DMS 273 treated with DMSO at 0.1 percent for 48 hours (cell line): Measurements from ENCODE around the gene KRT6A.
"Not testable (repeated sequence)": the region's sequence is repeated elsewhere in the genome, so short reads cannot be mapped to it uniquely, and the experiment has no call there.

Experiments
- DNase-seq: peaks from one replicate; lab custom pipeline; 2025; lab: John Stamatoyannopoulos, UW

Gene KRT6A

DNA sequence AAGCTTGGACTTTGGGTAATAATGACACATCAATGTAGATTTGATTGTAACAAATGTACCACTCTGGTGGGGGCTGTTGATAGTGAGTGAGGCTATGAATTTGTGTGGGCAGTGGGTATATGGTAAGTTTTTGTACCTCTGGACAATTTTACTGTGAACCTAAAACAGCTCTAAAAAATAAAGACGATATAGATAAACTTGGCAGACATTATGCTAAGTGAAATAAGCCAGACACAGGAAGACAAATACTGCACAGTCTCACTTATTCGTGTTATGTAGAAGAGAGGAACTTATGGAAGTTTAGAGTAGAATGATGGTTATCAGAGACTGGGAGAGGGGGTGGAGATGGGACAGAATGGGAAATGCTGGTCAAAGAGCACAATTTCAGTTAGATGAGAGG lies 28.2 kb downstream of the KRT6A start:
- no peak for DNase-seq

DNA sequence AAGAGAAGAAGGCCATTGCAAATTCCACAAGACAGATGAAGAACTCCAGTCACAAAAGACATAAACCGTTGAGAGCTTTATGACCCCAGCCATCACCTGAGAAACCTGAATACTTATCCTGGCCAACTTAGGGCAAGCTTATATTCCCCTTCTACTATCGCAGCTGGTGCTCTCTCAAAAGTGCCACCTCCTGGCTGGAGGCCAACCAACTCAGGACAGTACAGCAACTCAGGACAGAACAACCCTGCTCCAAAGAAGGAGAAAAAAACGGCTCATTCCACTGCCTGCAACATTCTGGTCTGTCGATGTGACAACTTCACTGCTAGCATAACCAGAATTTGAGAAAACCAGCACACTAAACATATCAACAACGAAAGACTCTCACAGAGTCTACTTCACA lies 31.4 kb downstream of the KRT6A start:
- DNase-seq: no peak

DNA sequence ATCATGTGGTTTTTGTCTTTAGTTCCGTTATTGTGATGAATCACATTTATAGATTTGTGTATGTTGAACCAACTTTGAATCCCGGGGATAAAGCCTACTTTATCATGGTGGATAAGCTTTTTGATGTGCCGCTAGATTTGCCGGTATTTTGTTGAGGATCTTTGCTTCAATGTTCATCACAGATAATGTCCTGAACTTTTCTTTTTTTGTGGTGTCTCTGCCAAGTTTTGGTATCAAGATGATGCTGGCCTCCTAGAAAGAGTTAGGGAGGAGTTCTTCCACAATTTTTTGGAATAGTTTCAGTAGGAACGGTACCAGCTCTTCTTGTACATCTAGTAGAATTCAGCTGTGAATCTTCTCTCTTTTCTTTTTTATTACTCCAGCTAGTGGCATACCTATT lies 34.2 kb downstream of the KRT6A start:
- no peak for DNase-seq

DNA sequence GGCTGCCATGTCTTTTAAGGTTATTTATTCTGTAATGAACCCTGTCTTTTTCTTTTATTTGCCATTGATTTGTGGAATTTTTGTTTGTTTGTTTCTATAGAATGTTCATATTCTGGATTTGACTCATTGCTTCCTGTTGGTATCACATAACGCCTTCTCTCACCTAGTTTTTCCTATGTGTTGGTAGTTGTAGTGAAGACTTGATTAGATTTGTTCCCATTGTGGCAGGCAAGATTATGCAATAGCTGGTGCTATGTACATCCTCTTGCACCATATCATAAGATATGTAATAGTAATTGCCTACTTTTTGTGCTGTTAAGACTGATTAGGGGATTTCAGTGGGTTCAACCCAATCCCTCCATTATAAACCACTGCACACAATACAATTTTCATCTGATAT lies 37.2 kb downstream of the KRT6A start:
- DNase-seq: no peak

DNA sequence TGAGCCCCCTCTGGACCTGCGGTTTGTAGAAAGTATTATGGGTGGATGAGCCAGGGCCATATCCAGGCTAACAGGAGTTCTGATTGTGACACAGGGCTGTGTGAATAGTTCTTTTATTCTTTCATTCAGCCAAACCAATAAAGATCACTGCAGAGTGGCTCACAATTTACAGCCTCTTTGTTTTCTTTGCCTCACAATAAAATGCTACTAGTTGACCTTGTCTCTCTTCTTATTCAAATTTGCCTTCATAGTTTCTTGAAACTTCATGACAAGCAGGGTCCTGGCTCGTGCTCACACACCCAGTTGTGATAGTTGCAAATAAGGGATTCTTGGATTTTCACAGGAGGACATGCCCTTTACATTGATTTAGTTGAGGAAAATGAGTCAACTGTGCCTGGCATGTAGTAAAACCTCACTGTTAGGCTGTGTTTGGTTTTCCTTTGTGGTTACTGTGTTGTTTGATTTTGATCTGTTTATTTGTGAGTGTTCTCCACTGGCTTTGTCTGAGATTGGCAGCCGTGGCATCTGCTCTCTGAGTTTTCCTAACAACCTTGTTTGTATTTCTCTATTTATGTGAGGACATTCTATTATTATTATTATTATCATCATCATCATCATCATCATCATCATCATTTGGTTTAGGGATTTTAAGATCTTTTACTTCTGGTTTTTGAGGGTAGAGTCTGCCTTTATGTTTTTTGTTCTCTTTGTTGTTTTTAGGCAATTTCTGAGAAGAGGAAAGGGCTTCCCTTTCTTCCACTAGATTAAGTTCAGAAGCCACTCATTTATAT lies 38.5 kb downstream of the KRT6A start:
- no peak for DNase-seq

DNA sequence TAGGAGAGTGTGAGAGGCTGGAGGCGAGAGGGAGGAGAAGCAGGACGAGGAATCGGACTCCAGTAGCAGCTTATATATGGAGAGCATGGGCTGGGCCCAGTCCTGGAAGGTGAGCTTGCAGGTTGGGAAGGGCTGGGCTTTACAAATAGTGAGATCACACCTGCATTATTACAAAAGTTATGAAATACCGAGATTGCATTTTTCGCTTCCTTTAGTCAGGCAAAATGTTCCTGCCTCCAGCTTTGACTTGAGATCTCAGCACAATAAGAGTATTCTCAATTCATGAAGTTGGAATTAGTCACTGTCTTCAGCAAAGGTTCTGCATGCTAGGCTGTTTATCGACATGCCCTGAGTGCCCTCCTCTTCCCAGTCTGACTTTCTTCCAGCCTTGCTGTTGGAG lies 41.0 kb downstream of the KRT6A start, which contains the start of gene KRT6B:
Gene KRT6B, minus strand, starts transcription at position 46 of the 400 bp plus-strand sequence. CDS start 68 bp downstream, outside the sequence.
- DNase-seq: no peak

DNA sequence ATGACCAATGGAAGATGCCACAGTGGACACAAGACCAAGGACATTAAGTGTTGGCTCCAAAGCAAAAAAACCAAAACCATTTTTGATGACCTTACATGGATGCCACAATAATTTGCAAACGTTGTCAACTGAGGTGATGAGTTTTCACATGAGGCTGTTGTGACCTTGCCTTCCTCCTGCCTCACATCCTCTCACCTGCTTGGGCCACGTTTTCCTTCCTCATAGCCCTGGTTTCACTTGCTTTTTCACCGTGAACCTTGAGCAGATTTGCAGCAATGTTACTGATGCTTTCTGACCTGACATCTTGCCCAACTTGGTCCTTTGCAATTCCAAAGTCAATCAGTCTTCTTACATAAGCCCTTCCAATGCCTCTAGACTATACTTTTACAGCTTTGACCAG lies 44.8 kb downstream of the KRT6A start:
- DNase-seq: no peak

DNA sequence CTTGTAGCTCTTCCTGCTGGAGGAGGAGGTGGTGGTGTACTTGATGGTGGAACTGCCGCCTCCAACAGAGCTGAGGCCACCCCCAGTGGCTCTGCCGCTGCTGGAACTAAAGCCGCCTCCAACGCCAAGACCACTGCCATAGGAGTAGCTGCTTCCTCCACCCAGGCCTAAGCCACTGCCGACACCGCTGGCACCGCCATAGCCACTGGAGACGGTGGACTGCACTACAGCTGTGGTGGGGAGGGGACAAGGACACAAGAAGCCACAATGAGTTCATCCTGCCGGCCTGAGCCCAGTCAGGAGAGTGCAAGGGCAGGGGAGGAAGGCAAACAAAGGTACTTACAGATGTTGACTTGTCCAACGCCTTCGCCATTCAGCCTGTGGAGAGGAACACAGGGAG lies 45.9 kb downstream of the KRT6A start:
- DNase-seq: not testable (repeated sequence)

DNA sequence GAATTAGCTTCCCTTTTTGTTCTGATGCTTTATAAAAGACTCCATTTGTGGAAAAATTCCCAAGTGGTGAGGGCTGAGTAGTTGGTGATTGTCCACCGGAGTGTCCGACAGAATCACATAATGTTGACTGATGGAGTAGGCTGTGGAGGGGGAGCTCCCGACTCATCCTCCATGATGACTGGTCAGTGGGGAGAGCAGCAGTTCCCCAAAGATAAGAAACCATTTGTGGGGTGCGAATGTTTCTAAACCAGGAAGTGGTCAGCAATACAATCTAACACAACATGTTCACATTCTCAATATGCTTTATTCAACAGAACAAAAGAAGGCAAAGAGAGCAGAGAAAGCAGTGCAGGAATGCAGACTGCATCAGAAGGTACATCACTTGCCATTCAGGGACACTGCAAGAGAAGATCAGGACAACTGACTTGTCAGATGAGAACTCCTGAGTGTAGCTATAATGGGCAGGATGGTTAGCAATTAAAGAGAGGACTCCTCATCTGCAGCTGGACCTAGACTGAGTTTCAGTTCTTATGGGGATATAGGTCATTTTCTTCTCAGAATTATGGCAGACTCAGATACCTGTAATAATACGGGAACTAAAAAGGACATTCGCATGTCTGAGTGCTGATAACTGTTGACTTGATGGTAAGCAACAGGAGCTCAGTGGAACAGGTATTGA lies 46.6 kb downstream of the KRT6A start:
- DNase-seq: no peak

DNA sequence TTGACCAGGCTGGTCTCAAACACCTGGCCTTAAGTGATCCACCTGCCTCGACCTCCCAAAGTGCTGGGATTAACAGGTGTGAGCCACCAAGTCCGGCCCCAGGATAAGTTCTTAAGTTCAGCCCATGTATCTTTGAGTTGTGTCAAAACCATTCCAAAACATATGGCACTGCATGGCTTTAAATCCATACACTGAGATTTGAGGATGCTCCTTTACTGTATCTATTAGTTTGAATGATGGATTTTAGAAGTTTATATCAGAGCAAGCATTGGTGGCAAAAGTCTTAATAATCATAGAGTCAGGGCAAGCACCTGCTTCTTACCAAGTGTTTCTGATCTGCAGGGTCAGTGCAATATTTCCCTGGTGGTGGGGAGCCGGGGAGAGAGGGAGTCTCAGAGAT lies 47.2 kb downstream of the KRT6A start:
- no peak for DNase-seq

DNA sequence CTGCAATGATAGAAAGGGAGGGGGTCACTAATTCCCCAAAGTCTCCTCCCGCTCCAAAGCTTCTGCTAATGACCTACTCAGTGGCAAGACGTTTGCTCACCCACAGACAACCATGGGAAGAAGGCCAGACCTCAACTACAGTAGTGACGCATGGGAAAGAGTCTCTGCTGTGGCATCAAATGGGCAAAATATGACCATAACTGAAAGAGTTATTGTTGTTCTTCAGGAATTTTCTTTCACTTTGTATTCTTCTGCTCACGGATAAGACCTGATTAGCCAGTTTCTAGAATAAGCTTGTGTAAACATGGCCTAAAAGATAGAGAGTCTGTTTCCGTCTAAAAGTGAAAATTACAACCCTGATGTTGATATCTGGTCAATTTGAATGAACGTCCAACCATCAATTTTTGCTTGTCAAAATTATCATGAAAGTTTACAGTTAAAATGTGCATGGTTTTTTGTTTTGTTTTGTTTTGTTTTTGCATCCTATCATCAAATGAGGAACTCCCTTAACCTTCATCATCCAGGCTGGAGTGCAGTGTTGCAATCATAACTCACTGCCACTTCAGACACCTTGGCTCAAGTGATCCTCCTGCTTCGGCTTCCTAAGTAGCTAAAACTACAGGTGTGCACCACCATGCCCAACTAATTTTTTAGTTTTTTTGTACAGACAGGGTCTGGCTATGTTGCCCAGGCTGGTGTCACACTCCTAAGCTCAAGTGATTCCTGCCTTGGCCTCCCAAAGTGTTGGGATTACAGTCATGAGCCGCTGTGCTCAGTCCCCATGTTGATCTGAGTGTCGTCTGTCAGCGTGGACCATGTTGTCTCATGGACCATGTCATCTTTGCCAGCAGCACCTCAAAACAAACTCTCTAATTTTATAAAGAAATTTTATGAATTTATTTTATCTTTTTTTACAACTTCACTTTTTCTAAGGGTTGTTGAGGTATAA lies 48.1 kb downstream of the KRT6A start:
- no peak for DNase-seq

DNA sequence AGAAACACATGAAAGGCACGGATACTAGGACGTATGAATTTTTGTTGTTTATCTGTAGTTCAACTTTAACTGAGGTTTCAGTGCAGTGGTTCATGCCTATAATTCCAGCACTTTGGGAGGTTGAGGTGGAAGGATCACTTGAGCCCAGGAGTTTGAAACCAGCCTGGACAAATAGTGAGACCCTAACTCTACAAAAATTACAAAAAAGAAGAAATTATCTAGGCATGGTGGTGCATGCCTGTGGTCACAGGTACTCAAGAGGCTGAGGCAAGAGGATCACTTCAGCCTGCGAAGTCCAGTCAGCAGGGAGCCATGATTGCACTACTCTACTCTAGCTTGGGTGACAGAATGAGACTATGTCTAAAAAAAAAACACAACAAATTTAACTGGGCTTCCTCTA lies 49.1 kb downstream of the KRT6A start:
- no peak for DNase-seq

DNA sequence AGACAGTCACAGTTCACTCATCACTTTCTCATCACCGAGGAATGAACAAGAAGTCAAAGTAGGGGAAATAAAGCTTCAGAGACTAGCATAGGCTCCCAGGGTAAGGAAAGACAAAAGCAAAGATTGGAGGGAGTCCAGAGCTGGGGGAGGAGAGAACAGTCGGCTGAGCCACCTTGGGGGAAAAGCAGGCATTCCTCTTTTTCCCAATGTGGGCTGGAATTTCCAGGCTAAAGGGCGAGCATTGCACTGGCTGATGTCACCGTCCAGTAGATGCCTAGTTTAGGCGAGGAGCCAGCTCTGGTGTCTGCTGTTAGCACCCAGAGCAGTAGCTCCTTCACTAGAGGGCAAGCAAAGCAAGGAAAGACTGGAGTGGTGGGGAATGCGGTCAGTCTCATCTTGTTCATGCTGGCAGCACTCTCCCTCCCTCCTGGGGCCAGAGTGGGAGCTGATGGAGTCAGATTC lies 50.4 kb downstream of the KRT6A start:
- DNase-seq: no peak

DNA sequence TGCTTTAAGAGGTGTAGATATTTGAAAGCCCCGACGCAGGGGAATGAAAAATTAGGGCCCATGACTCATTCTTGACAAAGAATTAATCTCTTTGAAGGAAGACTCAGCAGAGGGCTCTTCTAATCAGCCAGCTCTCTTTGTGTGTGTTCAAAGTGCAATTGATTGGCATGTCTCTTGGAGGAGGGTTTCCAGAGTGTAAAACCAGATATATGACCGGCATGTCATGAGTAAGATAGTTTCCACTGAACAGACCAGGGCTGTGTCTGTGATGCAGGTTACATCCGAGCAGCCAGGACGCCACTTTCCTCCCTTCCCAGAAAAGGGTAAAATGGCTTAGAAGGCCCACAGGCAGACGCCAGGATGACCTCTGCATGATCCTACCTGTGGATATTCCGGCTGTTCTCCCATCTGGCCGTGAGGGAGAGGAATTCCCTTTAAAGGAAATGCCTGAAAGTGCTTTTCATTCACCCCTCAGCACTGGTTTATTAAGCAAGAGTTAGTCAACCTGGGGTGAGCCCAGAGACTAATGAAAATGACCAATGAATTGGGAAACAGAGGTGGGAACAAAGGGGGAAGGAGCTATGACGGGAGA lies 51.6 kb downstream of the KRT6A start:
- DNase-seq: no peak

DNA sequence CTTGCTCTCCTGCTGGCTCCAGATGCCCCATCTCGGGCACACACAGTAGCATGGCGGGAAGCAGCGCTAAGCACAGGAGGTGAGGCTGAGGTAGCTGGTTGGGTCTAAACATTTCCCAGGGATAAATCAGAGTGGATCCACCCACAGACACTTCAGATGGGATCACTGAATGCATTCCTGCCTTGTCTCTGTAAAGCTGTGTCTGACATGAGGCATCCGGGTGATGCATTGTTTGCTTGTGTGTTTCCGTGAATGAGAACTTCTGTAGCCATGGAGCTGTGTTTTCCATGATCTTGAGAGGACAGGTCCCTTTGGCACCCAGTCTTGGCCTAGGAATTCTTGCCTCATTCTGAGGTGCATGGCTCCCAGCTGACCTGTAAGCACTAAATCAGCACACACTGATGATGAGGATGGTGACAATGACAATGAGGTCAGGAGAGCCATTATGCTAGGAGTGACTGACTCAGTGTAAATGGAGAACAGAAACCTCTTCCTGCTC lies 52.2 kb downstream of the KRT6A start:
- no peak for DNase-seq

DNA sequence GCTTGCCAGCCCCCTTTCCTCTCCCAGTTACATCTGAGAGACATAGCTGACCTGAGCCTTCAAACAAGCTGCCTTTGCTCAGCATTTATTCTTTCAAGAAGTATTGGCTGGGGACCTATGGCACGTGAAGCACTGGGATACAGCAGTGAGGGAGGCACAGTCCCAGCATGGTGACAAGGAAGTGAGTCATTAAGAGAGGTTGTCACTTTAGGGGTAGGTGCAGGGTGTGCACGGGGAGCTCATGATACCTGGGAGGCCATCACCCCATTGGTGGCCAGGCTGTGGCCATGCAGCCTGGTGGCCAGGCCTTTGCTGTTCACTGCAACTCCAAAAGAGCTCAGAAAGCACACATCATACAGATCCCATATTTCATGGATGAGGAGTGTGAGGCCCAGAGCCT lies 53.2 kb downstream of the KRT6A start:
- DNase-seq: no peak

DNA sequence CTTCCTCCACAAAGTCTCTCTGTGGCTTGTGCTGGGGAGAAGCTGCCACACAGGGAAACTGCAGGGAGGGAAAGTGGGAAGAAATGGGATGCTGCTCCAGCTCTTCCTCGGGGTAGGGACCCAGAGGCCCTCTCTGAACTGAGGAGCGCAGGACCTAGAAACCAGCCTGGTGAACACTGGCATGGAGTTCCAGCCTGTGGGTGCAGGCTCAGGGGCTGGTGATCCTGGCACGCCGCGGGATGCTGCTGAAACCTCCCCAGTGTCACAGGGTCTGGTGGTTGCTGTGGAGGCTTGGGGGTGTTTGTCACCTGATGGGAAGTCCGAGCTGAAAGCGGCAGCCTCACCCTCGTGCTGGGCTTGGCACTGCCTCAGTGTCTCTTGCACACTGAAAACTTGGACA lies 53.6 kb downstream of the KRT6A start:
- no peak for DNase-seq

DNA sequence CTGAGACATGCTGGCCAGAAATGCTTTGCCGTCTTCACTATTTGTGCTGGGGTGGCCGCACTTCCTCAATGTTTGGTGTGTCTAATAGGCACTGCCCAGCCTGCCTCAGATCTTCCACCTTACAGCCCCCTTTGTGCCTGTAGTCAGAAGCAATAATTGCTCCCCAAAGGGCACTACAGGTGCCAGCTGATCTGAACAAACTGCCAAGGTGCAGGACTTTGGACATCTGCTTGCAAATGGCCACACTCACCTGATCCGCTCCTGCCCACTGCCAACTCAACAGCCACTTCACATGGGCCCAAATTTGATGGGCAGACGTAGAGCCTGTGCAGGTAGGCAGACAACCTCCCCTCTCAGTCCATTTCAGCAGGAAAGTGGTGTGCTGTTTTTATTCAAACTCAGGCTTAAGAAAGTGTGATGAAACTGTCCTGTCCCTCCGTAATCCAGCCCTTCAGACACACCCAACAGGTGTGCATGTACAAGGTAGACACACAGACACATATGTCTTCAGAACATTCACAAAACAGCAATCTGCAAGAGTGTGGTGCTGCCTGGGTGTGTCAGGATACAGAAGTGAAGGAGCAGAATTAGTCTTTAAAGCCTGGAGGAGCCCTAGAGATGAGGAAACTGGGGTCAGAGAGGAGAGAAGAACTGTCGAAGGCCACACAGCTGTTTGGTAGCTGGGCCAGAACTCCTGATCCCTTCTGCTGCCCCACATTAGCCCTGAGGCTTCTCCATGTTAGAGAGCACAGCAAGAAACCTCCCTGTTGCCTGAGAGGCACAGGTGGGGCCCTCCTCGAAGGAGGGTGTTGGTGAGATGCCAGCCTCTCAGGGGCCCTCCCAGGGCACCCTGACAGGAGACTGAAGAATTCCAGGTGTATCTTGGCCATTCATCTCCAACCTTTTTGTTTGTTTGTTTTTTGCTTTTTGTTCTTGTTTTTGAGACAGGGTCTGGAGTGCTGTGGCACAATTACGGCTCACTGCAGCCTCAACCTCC lies 54.5 kb downstream of the KRT6A start:
- no peak for DNase-seq

DNA sequence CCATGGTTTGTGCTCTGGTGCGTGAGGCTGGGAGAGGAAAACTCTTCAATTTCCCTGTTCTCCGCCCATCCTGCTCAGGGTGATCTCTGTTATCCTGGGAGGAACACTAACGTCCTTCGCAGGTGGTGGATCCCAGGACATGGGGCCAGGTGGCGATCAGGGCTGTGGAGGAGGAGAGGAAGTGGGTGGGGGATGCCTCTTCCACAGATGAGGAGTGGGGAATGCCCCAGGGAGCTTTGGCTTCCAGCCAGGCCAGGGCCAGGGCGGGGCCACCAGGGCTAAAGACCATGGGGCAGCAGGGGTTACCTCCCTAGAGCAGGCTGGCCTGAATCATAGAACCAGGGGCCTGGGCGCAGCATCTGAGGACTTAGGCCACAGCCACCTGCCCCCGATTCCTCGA lies 55.5 kb downstream of the KRT6A start:
- no peak for DNase-seq
